ENCODE results near the gene PIR. TPM values are rescaled to one million over a fixed set of nuclear protein-coding genes. Genes with fewer than 3 reads are reported as not detected.

The PIR gene
- total RNA-seq, 1 experiment from 2014 or later, result 27.5 TPM

DNA sequence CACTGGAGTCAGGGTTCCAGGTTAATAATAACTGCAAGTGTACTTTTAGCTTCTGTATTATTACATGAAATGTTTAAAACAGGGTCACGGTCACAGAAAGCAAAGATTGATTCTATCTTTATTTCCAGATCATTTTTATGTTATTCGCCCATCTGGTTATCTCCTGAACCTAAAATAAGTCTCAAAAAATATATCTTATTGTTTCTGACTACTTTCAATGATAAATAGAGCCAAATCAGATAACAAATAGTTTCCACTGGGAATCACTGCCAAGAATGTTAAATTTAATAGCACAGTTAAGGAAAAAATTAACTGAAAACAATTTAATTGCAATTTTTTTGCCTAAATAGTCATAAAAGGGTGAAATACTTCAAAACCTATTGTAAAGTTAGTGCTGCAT lies 91.8 kb downstream of the PIR start:
- no peak for DNase-seq (ENCODE audit: low read depth, low spot score)
- no peak overlapping the region for H3K4me2 ChIP-seq (ENCODE audit: low read length)
- H3K9ac ChIP-seq (ENCODE audit: low read length), result no peak overlapping the region
- RAD21 ChIA-PET (ENCODE audit: low non-redundant PET in 1 of 2, low total read pairs in 2 of 2, uncharacterized antibody in 2 of 2, unreplicated experiment in 2 of 2), result no interaction called here
- H3K4me1 ChIP-seq (ENCODE audit: control insufficient read depth in 1 of 2, insufficient read depth in 2 of 2, low read length in 2 of 2), result no peaks in the 10 kb centered on the region
- H3K4me3 ChIP-seq (replicated peaks in 1 of 2; ENCODE audit: low read depth in 1 of 2, low read length in 2 of 2), result no peak overlapping the region
- no peaks in the 10 kb centered on the region for H4K20me1 ChIP-seq (ENCODE audit: insufficient read depth)
- BruUV-seq (replicated peaks), result no TSS peak
- H3K36me3 ChIP-seq (ENCODE audit: control insufficient read depth in 1 of 2, insufficient read depth in 2 of 2, low read length in 2 of 2), result no peaks in the 10 kb centered on the region
- TF ChIP-seq EZH2 (IDR thresholded peaks at IDR 0.05) (no peak), SIN3A (IDR thresholded peaks at IDR 0.05; ENCODE audit: low read depth) (no peak), SP1 (IDR thresholded peaks at IDR 0.05; ENCODE audit: low read depth) (no peak), CBX3 (IDR thresholded peaks at IDR 0.05; ENCODE audit: low read depth) (no peak), ELF1 (IDR thresholded peaks at IDR 0.05; ENCODE audit: borderline replicate concordance, low read depth) (no peak), FOSL1 (IDR thresholded peaks at IDR 0.05; ENCODE audit: low read depth) (no peak), RAD21 (IDR thresholded peaks at IDR 0.05; ENCODE audit: low read depth) (no peak), EGR1 (IDR thresholded peaks at IDR 0.05; ENCODE audit: low read depth) (no peak), POLR2A (IDR thresholded peaks at IDR 0.05; ENCODE audit: borderline replicate concordance, extremely low read depth, insufficient read depth, insufficient read length) (no peak), SRF (IDR thresholded peaks at IDR 0.05; ENCODE audit: low read depth) (no peak), ZNF274 (IDR thresholded peaks at IDR 0.05; ENCODE audit: low read depth, low read length) (no peak), YY1 (IDR thresholded peaks at IDR 0.05; ENCODE audit: extremely low read depth, insufficient replicate concordance, low read depth, low read length) (no peak), JUND (IDR thresholded peaks at IDR 0.05) (no peak), TCF7L2 (IDR thresholded peaks at IDR 0.05; ENCODE audit: borderline replicate concordance, extremely low read depth, insufficient read depth, insufficient read length) (no peak), ZFX (IDR thresholded peaks at IDR 0.05) (no peak), EZH2phosphoT487 (IDR thresholded peaks at IDR 0.05; ENCODE audit: borderline replicate concordance) (no peak)
- TF ChIP-seq, protein P1, sequence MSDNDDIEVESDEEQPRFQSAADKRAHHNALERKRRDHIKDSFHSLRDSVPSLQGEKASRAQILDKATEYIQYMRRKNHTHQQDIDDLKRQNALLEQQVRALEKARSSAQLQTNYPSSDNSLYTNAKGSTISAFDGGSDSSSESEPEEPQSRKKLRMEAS (IDR thresholded peaks at IDR 0.05), result no peak
- TF ChIP-seq, protein P2, sequence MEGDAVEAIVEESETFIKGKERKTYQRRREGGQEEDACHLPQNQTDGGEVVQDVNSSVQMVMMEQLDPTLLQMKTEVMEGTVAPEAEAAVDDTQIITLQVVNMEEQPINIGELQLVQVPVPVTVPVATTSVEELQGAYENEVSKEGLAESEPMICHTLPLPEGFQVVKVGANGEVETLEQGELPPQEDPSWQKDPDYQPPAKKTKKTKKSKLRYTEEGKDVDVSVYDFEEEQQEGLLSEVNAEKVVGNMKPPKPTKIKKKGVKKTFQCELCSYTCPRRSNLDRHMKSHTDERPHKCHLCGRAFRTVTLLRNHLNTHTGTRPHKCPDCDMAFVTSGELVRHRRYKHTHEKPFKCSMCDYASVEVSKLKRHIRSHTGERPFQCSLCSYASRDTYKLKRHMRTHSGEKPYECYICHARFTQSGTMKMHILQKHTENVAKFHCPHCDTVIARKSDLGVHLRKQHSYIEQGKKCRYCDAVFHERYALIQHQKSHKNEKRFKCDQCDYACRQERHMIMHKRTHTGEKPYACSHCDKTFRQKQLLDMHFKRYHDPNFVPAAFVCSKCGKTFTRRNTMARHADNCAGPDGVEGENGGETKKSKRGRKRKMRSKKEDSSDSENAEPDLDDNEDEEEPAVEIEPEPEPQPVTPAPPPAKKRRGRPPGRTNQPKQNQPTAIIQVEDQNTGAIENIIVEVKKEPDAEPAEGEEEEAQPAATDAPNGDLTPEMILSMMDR (IDR thresholded peaks at IDR 0.05 in 2 of 3, conservative IDR thresholded peaks at IDR 0.05 in 1 of 3; ENCODE audit: borderline replicate concordance in 1 of 3, insufficient read depth in 1 of 3, low read depth in 2 of 3, low read length in 2 of 3), result no peak
- intact Hi-C loops (cut with micrococcal nuclease), result no loop called here
- H2AFZ ChIP-seq (ENCODE audit: low read depth, low read length, poor library complexity, severe bottlenecking), result no peak overlapping the region
- H3K27me3 ChIP-seq (ENCODE audit: insufficient read depth, low read length), result no peaks in the 10 kb centered on the region
- H3K9me3 ChIP-seq (ENCODE audit: control insufficient read depth in 1 of 2, insufficient read depth in 1 of 2, low read depth in 1 of 2, low read length in 2 of 2), result no peaks in the 10 kb centered on the region
- no peak overlapping the region for H3K27ac ChIP-seq (ENCODE audit: low read depth, low read length)
- no peaks in the 10 kb centered on the region for H3K9me2 ChIP-seq (ENCODE audit: insufficient read depth)
- POLR2A ChIA-PET, result no interaction called here
- ATAC-seq, result no peak
- CTCF ChIA-PET, result no interaction called here
- H3K79me2 ChIP-seq (ENCODE audit: insufficient read depth, low read length), result no peaks in the 10 kb centered on the region

Measured in HCT116 (cell line).